ENCODE measurements around the gene DSG3.
A peak's percentile ranks its signal among the peaks of the same experiment; 100 is the strongest.

The DSG3 gene

GRCh38 chr18:31447530-31448191 lies at the start of gene DSG3:
TSS of gene DSG3 (plus strand) at chr18:31447741. CDS start at chr18:31447878, 137 bp downstream.
- no peak for DNase-seq

- DNase-seq, result no peak
These were observed 49.4 kb upstream of the DSG3 start for GRCh38 chr18:31398191-31398590.

DNA sequence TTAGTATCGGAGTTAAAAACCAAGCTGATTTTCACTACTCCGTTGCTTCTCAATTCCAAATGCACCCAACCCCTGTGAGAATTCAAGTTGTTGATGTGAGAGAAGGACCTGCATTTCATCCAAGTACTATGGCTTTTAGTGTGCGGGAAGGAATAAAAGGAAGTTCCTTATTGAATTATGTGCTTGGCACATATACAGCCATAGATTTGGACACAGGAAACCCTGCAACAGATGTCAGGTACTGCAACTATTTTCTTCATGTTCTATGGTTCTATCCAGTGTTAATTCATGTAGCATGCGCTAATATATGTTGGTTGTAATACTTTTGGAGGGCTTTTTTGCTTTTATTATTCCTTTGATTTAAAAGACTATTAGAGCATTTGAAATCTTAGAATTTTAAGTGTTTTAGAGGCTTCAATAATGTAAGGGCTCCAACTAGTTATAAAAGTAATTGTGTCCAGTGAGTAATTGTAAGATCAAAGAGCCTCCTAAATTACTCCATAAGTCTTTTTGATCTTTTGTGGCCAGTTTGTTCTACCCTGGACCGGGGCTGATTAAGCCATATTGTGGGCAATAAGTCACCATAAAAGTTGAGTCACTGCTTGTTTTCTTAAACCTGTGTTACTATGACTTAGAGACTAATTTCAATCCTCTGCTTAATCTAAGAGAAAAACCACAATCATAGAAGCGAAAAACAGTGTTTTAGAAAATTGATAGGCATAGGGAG lies 48.1 kb upstream of the DSG3 start:
- no peak for DNase-seq

GRCh38 chr18:31401156-31402025 lies 46.1 kb upstream of the DSG3 start:
- peak in 1 of 2 experiments; percentile 2 for DNase-seq

DNA sequence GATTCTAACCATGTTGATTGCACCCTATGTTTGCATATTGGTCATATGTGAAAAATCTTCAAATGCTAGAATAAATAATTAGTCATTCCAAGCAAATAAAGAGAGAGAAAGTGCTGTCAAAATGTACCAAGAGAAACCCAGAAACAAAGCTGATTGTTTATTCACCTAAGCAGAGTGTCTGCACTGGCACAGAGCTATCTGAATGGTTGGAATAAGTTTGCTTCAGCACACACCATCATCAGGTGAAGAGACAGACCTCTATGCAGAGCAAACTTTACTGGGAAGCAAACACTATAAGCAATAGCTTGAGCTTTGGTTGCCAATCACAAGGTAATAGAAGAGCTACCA lies 45.5 kb upstream of the DSG3 start:
- no peak for DNase-seq

- no peak for DNase-seq
These were observed 44.1 kb upstream of the DSG3 start for GRCh38 chr18:31403409-31403808.

DNA sequence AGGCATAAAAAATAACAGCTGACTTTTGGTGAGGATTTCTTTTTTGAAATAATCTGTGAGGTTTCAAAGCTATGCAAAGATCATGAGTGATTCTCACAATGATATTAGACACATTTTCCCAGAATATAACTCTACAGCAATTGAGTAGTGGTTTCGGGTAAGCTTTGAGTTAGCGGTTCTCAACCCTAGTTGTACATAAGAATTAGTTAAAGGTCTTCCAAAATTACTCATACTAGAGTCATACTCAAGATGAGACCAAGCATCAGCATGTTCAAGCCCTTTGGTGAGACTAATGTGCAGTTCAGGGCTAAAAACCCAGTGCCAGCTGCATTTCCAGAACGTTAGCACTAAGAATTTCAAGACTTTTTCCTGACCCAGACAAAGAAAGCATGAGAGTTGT lies 39.9 kb upstream of the DSG3 start:
- no peak for DNase-seq

DNA sequence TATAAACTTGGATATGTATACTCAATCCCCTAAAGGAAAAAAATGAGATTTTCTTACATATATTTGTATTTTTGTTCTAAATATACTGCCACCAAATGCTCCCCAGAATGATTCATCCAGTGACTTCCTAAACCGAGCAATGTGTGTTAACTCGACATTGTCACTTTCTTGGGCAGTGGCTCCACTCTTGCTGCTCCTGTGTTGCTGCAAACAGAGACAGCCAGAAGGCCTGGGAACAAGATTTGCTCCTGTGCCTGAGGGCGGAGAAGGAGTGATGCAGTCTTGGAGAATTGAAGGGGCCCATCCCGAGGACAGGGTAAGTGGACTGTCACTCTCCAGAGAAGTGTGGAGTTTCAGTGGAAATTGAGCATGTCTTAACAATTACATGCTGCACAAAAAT lies 38.3 kb upstream of the DSG3 start:
- no peak for DNase-seq

- no peak for DNase-seq
These were observed 36.6 kb upstream of the DSG3 start for GRCh38 chr18:31410716-31411483.

DNA sequence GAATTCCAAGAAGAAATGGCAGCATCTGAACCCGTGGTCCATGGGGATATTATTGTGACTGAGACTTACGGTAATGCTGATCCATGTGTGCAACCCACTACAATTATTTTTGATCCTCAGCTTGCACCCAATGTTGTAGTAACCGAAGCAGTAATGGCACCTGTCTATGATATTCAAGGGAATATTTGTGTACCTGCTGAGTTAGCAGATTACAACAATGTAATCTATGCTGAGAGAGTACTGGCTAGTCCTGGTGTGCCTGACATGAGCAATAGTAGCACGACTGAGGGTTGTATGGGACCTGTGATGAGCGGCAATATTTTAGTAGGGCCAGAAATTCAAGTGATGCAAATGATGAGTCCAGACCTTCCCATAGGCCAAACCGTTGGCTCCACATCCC lies 34.4 kb upstream of the DSG3 start:
- DNase-seq, result no peak

GRCh38 chr18:31417850-31418249 lies 29.7 kb upstream of the DSG3 start:
- DNase-seq, result no peak

DNA sequence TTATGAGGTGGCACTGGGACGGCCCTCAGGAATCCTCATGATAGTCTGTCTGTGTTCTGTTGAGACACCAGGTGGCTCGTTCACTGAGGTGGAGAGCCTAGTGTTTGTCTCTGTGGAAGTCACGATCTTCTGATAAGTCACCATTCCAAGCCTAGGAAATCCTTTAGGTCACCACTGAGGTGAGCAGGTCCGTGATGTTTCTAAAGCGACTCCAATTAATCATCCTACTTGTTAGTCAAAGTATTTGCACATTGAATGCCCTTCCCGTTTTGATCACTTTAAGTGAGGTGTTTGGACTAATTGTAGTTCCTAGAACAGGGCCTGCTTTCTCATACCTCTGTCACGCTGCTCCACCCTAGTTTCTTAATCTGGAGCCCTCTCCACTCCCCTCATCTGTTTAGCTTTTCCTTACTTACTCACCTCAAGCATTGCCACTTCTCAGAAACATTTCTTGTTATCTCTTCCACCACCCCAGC lies 28.0 kb upstream of the DSG3 start:
- DNase-seq, result no peak

DNA sequence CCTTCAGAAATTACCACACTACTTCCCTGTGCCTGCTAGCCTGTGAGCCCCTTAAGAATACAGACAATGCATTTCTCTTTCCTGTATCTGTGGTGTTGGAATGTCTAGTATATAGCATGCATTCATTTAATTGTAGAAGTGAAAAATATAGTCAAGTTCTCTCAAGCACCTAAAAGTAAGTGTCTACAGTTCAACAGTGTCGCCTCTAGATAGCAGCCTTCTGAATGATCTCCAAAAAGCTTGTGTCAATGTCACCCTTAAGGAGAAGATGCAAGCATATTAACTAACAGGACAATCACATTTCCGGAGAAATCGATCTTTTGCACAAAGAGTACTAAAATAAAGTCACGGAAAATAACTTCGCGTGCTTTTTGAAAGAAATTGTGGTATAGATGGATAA lies 27.5 kb upstream of the DSG3 start:
- no peak for DNase-seq

GRCh38 chr18:31420524-31420923 lies 27.0 kb upstream of the DSG3 start:
- no peak for DNase-seq

DNA sequence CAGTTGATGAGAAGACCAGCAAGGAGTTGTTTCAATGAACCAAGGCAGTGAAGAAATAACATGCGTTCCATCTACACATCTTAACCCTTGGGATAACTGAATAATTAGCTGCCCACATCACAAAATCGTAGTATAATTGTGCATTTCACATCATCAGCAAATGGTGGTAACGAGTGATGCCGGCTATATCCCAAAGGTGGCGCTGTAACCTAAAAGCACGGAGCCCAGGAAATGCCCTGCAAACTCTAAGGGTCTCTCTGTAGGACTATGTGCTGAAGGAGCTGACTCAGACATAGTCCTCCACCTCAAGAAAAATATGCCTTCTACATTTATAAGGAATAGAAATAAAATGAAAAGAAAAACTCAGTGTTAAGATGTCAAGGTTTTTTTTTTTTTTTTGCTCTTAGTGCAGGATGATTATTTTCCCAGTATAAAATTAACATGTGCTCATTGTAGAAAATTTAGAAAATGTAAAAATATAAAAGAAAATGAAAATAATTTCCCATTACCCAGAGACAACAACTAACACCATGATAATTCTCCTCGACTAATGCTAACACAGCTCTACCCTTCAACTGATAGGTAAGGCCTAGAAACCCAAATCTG lies 23.1 kb upstream of the DSG3 start:
- DNase-seq, result peak; percentile 21 to 44

DNA sequence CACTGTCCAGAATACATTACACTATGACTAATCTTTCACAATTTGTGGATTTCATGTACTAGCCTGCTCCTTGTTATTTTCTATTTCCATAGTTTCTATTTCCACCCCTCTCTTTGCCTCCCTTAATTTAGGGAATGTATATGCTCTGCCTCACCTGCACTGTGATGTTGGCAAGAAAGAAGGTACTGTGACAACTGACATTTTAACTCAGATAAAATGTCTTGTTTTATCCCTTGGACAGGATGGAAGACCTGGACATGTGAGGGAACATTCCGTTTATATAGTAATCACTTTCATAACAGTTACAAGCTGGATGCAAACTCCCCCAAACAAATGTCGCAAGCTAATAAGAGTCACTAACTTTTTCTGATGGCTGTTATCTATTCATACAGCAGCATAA lies 21.5 kb upstream of the DSG3 start:
- no peak for DNase-seq

GRCh38 chr18:31426871-31427406 lies 20.6 kb upstream of the DSG3 start:
- no peak for DNase-seq

DNA sequence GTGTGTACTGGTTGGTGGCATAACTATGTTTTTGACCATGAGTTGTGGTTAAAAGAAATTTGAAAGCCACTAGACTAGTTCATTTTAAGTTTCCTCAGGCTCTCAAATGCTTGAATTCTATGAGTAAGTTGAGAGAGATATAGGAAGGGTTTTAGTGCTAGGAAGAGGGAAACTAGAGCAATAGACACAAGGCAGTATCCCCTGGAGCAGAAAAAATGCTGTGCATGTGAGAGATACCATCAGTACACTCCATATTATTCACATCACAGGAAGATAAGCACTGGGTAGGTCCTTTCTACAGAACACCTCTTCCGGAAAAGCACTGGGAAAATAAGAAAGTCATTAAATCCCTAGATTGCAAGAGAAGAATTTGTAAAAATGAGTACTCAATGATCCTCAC lies 19.3 kb upstream of the DSG3 start:
- DNase-seq, result no peak

GRCh38 chr18:31429623-31430022 lies 17.9 kb upstream of the DSG3 start:
- DNase-seq, result no peak

DNA sequence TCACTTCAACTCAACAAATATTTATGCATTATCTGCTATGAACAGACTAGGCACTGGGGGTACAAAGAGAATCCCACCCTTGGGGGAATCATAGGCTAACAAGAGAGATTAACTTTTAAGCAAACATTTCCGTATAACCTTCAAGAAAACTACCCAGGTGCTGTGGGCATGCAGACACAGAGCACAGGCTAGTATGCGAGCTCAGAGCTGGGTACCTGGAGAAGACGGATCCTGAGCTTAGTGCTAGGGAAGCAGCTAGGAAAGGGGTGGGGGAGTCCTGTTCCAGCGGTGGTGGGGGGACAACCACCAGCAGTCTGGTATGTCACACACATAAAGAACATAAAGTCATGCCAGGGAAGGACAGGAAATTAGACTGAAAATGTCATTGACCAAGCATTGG lies 17.5 kb upstream of the DSG3 start:
- no peak for DNase-seq

DNA sequence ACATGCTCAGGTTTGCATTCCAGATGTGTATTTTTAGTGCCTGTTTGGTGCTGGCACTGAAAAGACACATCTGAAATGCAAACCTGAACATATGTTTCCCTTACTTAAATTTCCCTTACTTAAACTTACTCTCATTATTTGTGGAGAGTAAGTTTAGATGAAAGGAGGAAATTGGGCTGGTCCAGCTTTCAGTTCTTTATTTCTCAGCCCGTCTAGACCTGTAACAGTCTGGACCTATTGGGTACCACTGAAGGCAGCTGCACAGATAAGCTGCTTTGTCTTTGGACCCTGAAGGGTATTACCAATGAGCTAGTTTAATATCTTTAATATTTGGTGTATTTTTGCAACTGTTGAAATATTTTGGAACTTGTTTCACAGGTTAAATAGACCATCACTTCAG lies 17.0 kb upstream of the DSG3 start:
- no peak for DNase-seq

DNA sequence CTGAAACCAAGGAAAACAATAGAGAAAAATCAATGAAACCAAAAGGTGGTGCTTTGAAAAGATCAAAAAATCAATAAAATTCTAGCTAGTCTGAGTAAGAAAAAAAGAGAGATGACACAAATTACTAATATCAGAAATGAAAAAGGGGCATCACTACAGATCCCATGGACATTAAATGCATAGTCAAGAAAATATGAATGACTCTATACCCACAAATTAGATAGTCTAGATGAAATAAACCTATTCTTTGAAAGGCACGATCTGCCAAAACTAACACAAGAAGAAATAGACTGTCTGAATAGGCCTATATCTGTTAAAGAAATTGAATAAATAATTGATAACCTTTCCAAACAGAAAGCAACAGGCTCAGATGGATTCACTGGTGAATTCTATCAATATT lies 15.2 kb upstream of the DSG3 start:
- DNase-seq, result no peak

All from NCI-H2081 (cell line).